Neutrophil (primary cell): ENCODE measurements around the gene FZR1.

Experiments used
- H3K27ac ChIP-seq: fragments of 200-600 bp; sonication (generic); 2 replicates; pipeline ENCODE4 v1.5.1; 2016; ENCODE audit warnings: mild to moderate bottlenecking, moderate library complexity
- H3K27me3 ChIP-seq: fragments of 200-600 bp; sonication (generic); 2 replicates; pipeline ENCODE4 v1.6.0; 2016; ENCODE audit warnings: mild to moderate bottlenecking
- H3K36me3 ChIP-seq: fragments of 200-600 bp; sonication (generic); 2 replicates; pipeline ENCODE4 v1.5.1; 2017
- H3K4me1 ChIP-seq, 2 experiments: fragments of 200-600 bp in 1 of 2; sonication (generic) in 1 of 2; 1 replicate in 1 of 2; 2 replicates in 1 of 2; pipeline versions ENCODE4 v1.5.1 to v1.6.1; 2013 to 2016; ENCODE audit warnings: low read depth in 1 of 2, low read length in 1 of 2, mild to moderate bottlenecking in 1 of 2, moderate library complexity in 1 of 2; ENCODE audit not compliant: control insufficient read depth in 1 of 2, insufficient read depth in 1 of 2
- H3K4me3 ChIP-seq, 2 experiments: fragments of 200-600 bp in 1 of 2; sonication (generic) in 1 of 2; 1 replicate in 1 of 2; 2 replicates in 1 of 2; pipeline ENCODE4 v1.5.1; 2013 to 2016; ENCODE audit warnings: low read depth in 1 of 2, low read length in 1 of 2, mild to moderate bottlenecking in 1 of 2, moderate library complexity in 1 of 2
- H3K9me3 ChIP-seq: fragments of 200-600 bp; sonication (generic); 2 replicates; pipeline ENCODE4 v1.5.1; 2016
- CTCF ChIP-seq: fragments of 200-600 bp; sonication (generic); IDR thresholded peaks from 2 replicates; pipeline ENCODE4 v1.5.1; 2016; ENCODE audit warnings: antibody characterized with exemption

Gene FZR1

GRCh38 chr19:3508771-3509535 is 2.8 kb downstream of the FZR1 start:
- Histone ChIP-seq H3K4me3 (no peak overlapping the region), H3K4me1 (peaks cover 23 to 25% of the 10 kb centered on the region in 2 experiments), H3K27me3 (no peaks in the 10 kb centered on the region), H3K36me3 (peaks cover 53% of the 10 kb centered on the region), H3K27ac (no peak overlapping the region), H3K9me3 (no peaks in the 10 kb centered on the region)
- no peak for TF ChIP-seq CTCF

- no peaks in the 10 kb centered on the region for H3K9me3 ChIP-seq
- no peak for TF ChIP-seq CTCF
- H3K27ac ChIP-seq = no peak overlapping the region
- H3K27me3 ChIP-seq = no peaks in the 10 kb centered on the region
- H3K4me3 ChIP-seq = no peak overlapping the region
- peaks cover 55% of the 10 kb centered on the region for H3K36me3 ChIP-seq
- peaks cover 23 to 25% of the 10 kb centered on the region in 2 experiments for H3K4me1 ChIP-seq
Observed at GRCh38 chr19:3509566-3509989, 3.5 kb downstream of the FZR1 start.

GRCh38 chr19:3510727-3511126 is 4.6 kb downstream of the FZR1 start:
- H3K4me1 ChIP-seq = peaks cover 14 to 16% of the 10 kb centered on the region in 2 experiments
- no peak overlapping the region for H3K4me3 ChIP-seq
- H3K27me3 ChIP-seq = no peaks in the 10 kb centered on the region
- no peaks in the 10 kb centered on the region for H3K9me3 ChIP-seq
- peaks cover 61% of the 10 kb centered on the region for H3K36me3 ChIP-seq
- TF ChIP-seq CTCF = no peak
- no peak overlapping the region for H3K27ac ChIP-seq

- no peak for TF ChIP-seq CTCF
Observed at GRCh38 chr19:3511506-3512251, 5.6 kb downstream of the FZR1 start.

GRCh38 chr19:3512562-3513228 is 6.6 kb downstream of the FZR1 start:
- no peak overlapping the region for H3K27ac ChIP-seq
- peaks cover 67% of the 10 kb centered on the region for H3K36me3 ChIP-seq
- H3K4me1 ChIP-seq = peaks cover 2% of the 10 kb centered on the region in 2 experiments

More at GRCh38 chr19:3511506-3512251, 5.6 kb downstream of the FZR1 start:
- peaks cover 66% of the 10 kb centered on the region for H3K36me3 ChIP-seq
- H3K4me3 ChIP-seq = no peak overlapping the region
- H3K27me3 ChIP-seq = no peaks in the 10 kb centered on the region
- H3K27ac ChIP-seq = no peak overlapping the region
- H3K9me3 ChIP-seq = no peaks in the 10 kb centered on the region
- H3K4me1 ChIP-seq = peaks cover 12% of the 10 kb centered on the region in 2 experiments

More at GRCh38 chr19:3512562-3513228, 6.6 kb downstream of the FZR1 start:
- Histone ChIP-seq H3K27me3 (no peaks in the 10 kb centered on the region), H3K4me3 (no peak overlapping the region), H3K9me3 (no peaks in the 10 kb centered on the region)
- TF ChIP-seq CTCF = no peak
